HepG2 (cell line): ENCODE data around the gene TTLL8.

Experiments used
- SRSF4 ChIP-seq: fragments of 200-400 bp; formaldehyde crosslinking; IDR thresholded peaks from one replicate; pipeline ENCODE4 v1.6.1; 2018; ENCODE audit warnings: mild to moderate bottlenecking, low read depth, low read length, moderate library complexity; ENCODE audit not compliant: poor library complexity, severe bottlenecking
- TAF1 ChIP-seq: sonication (generic); formaldehyde crosslinking; IDR thresholded peaks from 2 replicates; pipeline ENCODE4 v1.4.0; 2020; ENCODE audit warnings: missing genetic modification reagents

GRCh38 chr22:50014655-50015401 is 43.3 kb downstream of the TTLL8 start:
- TF ChIP-seq SRSF4, result no peak
- no peak for TF ChIP-seq TAF1 (CRISPR knock-in tag)
